ENCODE data around the gene DVL2. TPM values are rescaled to one million over a fixed set of nuclear protein-coding genes. Genes with fewer than 3 reads are reported as not detected.

The DVL2 gene
- total RNA-seq, 1 donor from 2014 or later = 53.4 TPM

- no peak for FAIRE-seq
- DNase-seq (ENCODE audit: low spot score in 2 of 2) = no peak
Observed at GRCh38 chr17:7221278-7222092, 12.8 kb downstream of the DVL2 start.

DNA sequence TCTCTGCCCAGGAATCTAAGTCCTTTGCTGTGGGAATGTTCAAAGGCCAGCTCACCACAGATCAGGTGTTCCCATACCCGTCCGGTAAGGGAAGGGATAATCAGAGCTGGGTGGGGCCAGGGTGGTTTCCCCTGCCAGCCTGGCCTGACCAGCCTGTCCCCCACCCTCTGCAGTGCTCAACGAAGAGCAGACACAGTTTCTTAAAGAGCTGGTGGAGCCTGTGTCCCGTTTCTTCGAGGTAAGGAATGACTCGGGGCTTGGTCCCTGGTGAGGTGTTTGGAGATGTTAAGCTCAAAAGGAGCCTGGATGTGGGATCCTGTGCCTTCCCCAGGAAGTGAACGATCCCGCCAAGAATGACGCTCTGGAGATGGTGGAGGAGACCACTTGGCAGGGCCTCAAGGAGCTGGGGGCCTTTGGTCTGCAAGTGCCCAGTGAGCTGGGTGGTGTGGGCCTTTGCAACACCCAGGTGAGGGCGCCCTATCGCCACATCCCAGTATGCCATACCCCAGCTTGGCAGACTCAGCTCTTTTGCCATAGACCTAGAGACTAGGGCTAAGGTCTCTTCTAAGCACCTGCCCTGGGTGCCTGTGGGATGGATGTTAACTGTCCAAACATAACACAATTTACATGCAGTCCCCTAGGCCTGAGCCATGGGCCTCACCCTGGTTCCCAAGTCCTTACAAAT is 13.6 kb downstream of the DVL2 start:
- FAIRE-seq (no peak), DNase-seq (ENCODE audit: low spot score in 2 of 2) (no peak)

- DNase-seq (ENCODE audit: low spot score in 2 of 2) = peak; percentile 90 to 95
- FAIRE-seq = no peak
Observed at GRCh38 chr17:7219812-7220592, 14.3 kb downstream of the DVL2 start, which contains the start of the genes ACADVL and DLG4. Gene ACADVL, plus strand, starts transcription at chr17:7219938. Its CDS starts 47 bp downstream, at chr17:7219985. Gene DLG4, minus strand, starts transcription at chr17:7219836.

DNA sequence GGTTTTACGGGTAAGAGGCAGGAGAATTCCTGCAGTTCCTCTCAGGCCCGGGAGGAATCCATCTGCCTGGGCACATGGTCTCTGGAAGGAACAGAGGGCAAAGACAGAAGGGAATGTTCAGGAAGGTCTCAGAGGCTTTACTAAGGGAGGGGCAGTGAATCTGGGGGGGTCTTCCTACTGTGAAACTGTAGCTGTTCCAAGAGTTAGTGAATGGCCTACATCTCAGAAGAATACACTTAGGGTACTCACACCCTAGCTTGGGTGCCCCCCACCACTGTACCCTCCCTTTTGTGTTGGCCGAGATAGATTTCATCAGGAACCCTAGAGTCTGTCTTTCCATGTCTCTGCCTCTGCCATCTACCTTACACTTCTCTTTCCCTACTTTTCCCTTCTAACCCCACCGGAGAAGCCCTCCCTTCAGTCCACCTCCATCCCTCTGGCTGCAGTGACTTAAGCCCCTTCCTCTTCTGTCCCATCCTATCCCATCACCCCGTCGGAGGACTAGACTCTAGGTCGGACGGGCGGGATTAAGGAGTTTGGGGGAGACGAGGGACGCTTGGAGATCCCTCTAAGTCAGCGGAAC is 15.0 kb downstream of the DVL2 start:
- DNase-seq (ENCODE audit: low spot score in 2 of 2) (no peak), FAIRE-seq (no peak)

- DNase-seq (ENCODE audit: low spot score in 2 of 2) = no peak
- FAIRE-seq = no peak
Observed at GRCh38 chr17:7218758-7219157, 15.6 kb downstream of the DVL2 start.

GRCh38 chr17:7218166-7218565 is 16.2 kb downstream of the DVL2 start:
- DNase-seq (ENCODE audit: low spot score in 2 of 2) = no peak
- no peak for FAIRE-seq

DNA sequence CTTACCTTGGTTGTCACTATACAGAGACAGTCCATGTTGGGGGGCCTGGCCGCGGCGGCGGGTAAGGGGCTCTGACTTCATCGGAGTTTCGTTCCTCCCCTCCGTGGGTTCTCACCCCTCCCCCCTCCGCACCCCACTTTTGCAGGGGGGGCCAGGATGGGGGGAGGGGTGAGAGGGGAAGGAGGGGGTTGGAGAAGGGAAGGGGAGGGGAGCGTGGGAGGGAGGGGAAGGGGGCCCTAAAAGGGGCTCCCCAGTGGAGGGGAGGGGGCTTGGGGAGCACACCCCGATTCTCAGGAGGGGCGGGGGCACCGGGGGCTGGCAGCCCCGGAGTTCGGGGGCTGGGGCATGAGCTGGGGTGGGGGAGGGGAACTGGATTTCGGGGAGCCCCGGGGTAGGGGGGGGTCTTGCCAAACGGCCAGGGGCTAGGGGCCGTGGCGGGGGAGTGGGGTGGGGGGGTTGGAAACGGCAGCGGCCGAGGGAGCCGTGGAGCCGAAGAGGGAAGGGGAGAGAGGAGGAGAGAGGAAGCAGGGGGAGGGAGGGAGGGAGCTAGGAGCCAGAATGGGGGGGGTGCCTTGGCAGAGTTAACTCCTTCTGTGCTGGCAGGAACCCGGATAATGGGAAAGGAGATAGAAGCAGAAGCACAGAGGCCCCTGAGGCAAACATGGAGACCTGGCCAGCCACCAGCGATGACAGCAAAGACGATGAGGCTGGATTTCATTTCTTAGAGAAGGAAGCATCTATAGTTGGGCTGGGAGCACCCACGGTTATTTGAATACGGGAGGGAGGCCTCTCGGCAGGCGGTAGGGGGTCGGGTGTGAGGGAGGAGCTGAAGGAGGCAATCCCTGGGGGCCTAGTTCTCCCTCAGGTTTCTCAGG is 17.0 kb downstream of the DVL2 start:
- FAIRE-seq = no peak
- DNase-seq (ENCODE audit: low spot score in 2 of 2) = peak in 1 of 2 donors; percentile 58

- DNase-seq (ENCODE audit: low spot score in 2 of 2) (no peak), FAIRE-seq (no peak)
Observed at GRCh38 chr17:7216242-7217112, 17.8 kb downstream of the DVL2 start.

DNA sequence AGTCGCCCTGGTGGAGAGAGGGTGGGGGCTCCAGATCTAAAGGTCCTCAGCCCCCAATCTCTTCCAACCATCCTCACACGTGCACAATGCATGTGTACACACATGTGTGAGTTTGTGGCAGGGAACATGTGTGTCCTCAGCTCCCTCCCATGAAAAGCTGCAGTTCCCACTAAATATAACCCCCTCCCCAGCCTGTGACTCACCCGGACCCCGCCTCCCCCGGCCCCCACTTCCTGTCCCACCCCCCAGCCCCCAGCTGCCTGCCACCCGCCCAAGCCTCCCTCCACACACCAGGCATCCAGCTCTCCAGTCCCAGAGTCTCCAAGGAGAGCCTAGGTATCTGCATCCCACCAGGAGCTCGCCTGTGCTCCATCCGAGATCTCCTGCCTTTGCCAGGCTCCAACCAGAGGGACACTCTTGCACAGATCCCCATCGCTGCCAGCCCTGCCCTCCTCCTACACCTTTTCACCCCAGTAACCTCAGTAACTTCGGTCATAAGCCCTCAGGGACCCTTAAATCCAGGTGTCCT is 18.6 kb downstream of the DVL2 start:
- FAIRE-seq = no peak
- DNase-seq (ENCODE audit: low spot score in 2 of 2) = no peak

GRCh38 chr17:7215136-7215638 is 19.1 kb downstream of the DVL2 start:
- DNase-seq (ENCODE audit: low spot score in 2 of 2) (no peak), FAIRE-seq (no peak)

GRCh38 chr17:7214300-7215135 is 19.8 kb downstream of the DVL2 start:
- DNase-seq (ENCODE audit: low spot score in 2 of 2) = peak; percentile 95 to 97
- FAIRE-seq = peak; percentile 30

DNA sequence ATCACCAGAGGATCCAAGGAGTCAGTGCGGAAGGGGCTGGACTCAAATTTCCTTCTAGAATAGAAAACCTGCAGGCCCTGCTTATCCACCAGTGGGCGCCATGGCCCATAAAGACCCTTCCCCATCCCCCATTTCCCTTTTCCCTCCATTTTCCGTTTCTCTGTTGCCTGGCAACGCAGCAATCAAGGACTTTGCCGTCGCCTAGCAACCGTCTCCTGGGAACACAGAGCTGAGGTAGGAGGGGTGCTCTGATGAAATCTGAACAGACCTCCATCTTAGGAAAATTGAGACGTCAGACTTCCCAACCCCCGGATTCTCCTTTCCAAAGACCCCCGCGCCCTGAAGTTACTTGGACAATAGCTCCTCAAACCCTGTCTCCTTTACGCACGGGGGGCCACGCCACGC is 20.4 kb downstream of the DVL2 start:
- DNase-seq (ENCODE audit: low spot score in 2 of 2) (peak; percentile 70), FAIRE-seq (no peak)

DNA sequence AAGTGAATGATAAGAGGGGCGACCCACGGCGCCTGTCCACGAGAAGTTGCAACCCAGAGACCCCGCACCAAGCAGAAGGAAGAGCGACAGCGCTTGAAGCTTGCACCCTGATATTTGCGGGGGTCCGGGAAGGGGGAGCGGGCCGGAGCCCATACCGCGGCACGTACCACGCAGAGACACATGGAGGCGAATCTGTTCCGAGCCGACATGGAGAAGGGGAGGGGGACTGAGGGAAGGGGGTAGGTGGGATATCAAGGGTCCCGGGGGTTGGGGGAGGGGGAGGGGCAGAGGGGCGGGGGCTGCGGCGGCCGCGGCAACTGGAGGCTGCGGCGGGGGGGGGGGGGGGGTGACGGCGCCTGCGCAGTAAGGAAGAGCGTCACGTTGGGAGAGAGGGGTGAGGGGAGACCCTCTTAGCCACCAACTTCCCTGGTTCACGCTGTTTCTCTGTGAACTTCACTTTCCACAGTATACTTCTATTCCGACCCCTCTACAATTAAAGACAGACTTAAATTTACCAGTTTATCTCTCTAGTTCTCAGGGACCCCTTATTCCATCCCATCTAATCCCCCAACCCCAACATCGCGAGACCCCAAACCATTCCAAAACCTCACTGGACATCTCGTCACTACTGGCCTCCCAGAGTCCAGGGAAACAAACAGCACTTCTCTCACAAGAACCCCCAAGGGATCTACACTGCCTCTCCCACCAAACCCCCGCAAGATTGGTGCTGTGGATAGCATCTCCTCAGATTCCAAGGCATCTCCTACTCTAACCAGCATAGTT is 22.6 kb downstream of the DVL2 start:
- no peak for FAIRE-seq
- no peak for DNase-seq (ENCODE audit: low spot score in 2 of 2)

- DNase-seq (ENCODE audit: low spot score in 2 of 2) (no peak), FAIRE-seq (no peak)
Observed at GRCh38 chr17:7208754-7209460, 25.4 kb downstream of the DVL2 start.

- DNase-seq (ENCODE audit: low spot score in 2 of 2) = no peak
Observed at GRCh38 chr17:7208027-7208571, 26.2 kb downstream of the DVL2 start.

More at GRCh38 chr17:7208027-7208571, 26.2 kb downstream of the DVL2 start:
- FAIRE-seq = no peak

All from frontal cortex (tissue), 4 donors.